Mucosa of stomach (tissue), 1 donor: ENCODE results near the gene LMBR1.
"Not testable (repeated sequence)": the region's sequence is repeated elsewhere in the genome, so short reads cannot be mapped to it uniquely, and the experiment has no call there.

Source experiments
- H3K27me3 ChIP-seq: one replicate; pipeline ENCODE4 v1.7.0; 2013; ENCODE audit warnings: mild to moderate bottlenecking, low read length; ENCODE audit not compliant: control insufficient read depth, insufficient read depth
- H3K36me3 ChIP-seq: one replicate; pipeline ENCODE4 v1.7.0; 2013; ENCODE audit warnings: low read length; ENCODE audit not compliant: control insufficient read depth, insufficient read depth
- H3K4me1 ChIP-seq: one replicate; pipeline ENCODE4 v1.7.0; 2013; ENCODE audit warnings: mild to moderate bottlenecking, low read length; ENCODE audit not compliant: control insufficient read depth, insufficient read depth
- H3K4me3 ChIP-seq: one replicate; pipeline ENCODE4 v1.7.0; 2013; ENCODE audit warnings: low read length
- H3K9ac ChIP-seq: one replicate; pipeline ENCODE4 v1.7.0; 2013; ENCODE audit warnings: mild to moderate bottlenecking, low read length, moderate library complexity
- H3K9me3 ChIP-seq: one replicate; pipeline ENCODE4 v1.7.0; 2013; ENCODE audit warnings: mild to moderate bottlenecking, low read length, moderate library complexity; ENCODE audit not compliant: control insufficient read depth
- donor health status: Pancreatic carcinoma.

Gene LMBR1

GRCh38 chr7:156897673-156898072, 4.7 kb upstream of the LMBR1 start:
- H3K4me3 ChIP-seq = no peak overlapping the region
- H3K9me3 ChIP-seq = no peaks in the 10 kb centered on the region
- H3K9ac ChIP-seq = no peak overlapping the region
- peaks cover 4% of the 10 kb centered on the region for H3K4me1 ChIP-seq
- no peaks in the 10 kb centered on the region for H3K36me3 ChIP-seq
- H3K27me3 ChIP-seq = no peaks in the 10 kb centered on the region

GRCh38 chr7:156896388-156897022, 3.5 kb upstream of the LMBR1 start:
- peaks cover 4% of the 10 kb centered on the region for H3K4me1 ChIP-seq
- no peak overlapping the region for H3K9ac ChIP-seq
- no peaks in the 10 kb centered on the region for H3K36me3 ChIP-seq
- H3K27me3 ChIP-seq = no peaks in the 10 kb centered on the region
- H3K4me3 ChIP-seq = no peak overlapping the region
- H3K9me3 ChIP-seq = no peaks in the 10 kb centered on the region

- H3K36me3 ChIP-seq = no peaks in the 10 kb centered on the region
- H3K9ac ChIP-seq = no peak overlapping the region
- peaks cover 4% of the 10 kb centered on the region for H3K4me1 ChIP-seq
- H3K9me3 ChIP-seq = no peaks in the 10 kb centered on the region
- H3K4me3 ChIP-seq = no peak overlapping the region
- H3K27me3 ChIP-seq = no peaks in the 10 kb centered on the region
Observed at GRCh38 chr7:156895024-156895780, 2.2 kb upstream of the LMBR1 start.

- Histone ChIP-seq H3K9me3 (no peaks in the 10 kb centered on the region), H3K4me3 (peak overlapping the region; percentile 60), H3K27me3 (no peaks in the 10 kb centered on the region), H3K4me1 (peaks cover 4% of the 10 kb centered on the region), H3K9ac (peak overlapping the region; percentile 81), H3K36me3 (no peaks in the 10 kb centered on the region)
Observed at GRCh38 chr7:156892081-156892800, 742 bp downstream of the LMBR1 start.

GRCh38 chr7:156889746-156890145, 3.2 kb downstream of the LMBR1 start:
- H3K4me1 ChIP-seq = peaks cover 14% of the 10 kb centered on the region
- H3K36me3 ChIP-seq = no peaks in the 10 kb centered on the region
- no peaks in the 10 kb centered on the region for H3K27me3 ChIP-seq
- H3K9ac ChIP-seq = no peak overlapping the region
- no peaks in the 10 kb centered on the region for H3K9me3 ChIP-seq
- no peak overlapping the region for H3K4me3 ChIP-seq

- H3K9me3 ChIP-seq = no peaks in the 10 kb centered on the region
- no peaks in the 10 kb centered on the region for H3K27me3 ChIP-seq
- no peak overlapping the region for H3K9ac ChIP-seq
Observed at GRCh38 chr7:156889089-156889488, 3.9 kb downstream of the LMBR1 start.

GRCh38 chr7:156886020-156886795, 6.8 kb downstream of the LMBR1 start:
- H3K9me3 ChIP-seq = no peaks in the 10 kb centered on the region
- no peak overlapping the region for H3K9ac ChIP-seq
- H3K4me3 ChIP-seq = no peak overlapping the region
- H3K36me3 ChIP-seq = no peaks in the 10 kb centered on the region
- H3K27me3 ChIP-seq = no peaks in the 10 kb centered on the region
- H3K4me1 ChIP-seq = peaks cover 10% of the 10 kb centered on the region

More at GRCh38 chr7:156889089-156889488, 3.9 kb downstream of the LMBR1 start:
- Histone ChIP-seq H3K4me3 (no peak overlapping the region), H3K4me1 (peaks cover 14% of the 10 kb centered on the region), H3K36me3 (no peaks in the 10 kb centered on the region)

- no peaks in the 10 kb centered on the region for H3K9me3 ChIP-seq
- no peak overlapping the region for H3K4me3 ChIP-seq
- no peak overlapping the region for H3K9ac ChIP-seq
- H3K27me3 ChIP-seq = no peaks in the 10 kb centered on the region
- peaks cover 7% of the 10 kb centered on the region for H3K4me1 ChIP-seq
- H3K36me3 ChIP-seq = no peaks in the 10 kb centered on the region
Observed at GRCh38 chr7:156881679-156882078, 11.3 kb downstream of the LMBR1 start.

- Histone ChIP-seq H3K9ac (no peak overlapping the region), H3K4me1 (no peaks in the 10 kb centered on the region), H3K4me3 (no peak overlapping the region), H3K9me3 (no peaks in the 10 kb centered on the region), H3K27me3 (no peaks in the 10 kb centered on the region), H3K36me3 (no peaks in the 10 kb centered on the region)
Observed at GRCh38 chr7:156875766-156876165, 17.2 kb downstream of the LMBR1 start.

GRCh38 chr7:156868363-156868762, 24.6 kb downstream of the LMBR1 start:
- not testable (repeated sequence) for H3K36me3 ChIP-seq, H3K9me3 ChIP-seq, H3K27me3 ChIP-seq, H3K4me1 ChIP-seq, H3K4me3 ChIP-seq, H3K9ac ChIP-seq

GRCh38 chr7:156865493-156865892, 27.5 kb downstream of the LMBR1 start:
- Histone ChIP-seq H3K4me3 (no peak overlapping the region), H3K9me3 (no peaks in the 10 kb centered on the region), H3K9ac (no peak overlapping the region), H3K36me3 (no peaks in the 10 kb centered on the region), H3K27me3 (no peaks in the 10 kb centered on the region), H3K4me1 (no peaks in the 10 kb centered on the region)
